Measurements from ENCODE around the gene PLK2. TPM values are rescaled to one million over a fixed set of nuclear protein-coding genes. Genes with fewer than 3 reads are reported as not detected.

The PLK2 gene
- polyA plus RNA-seq, 3 donors, result 3.4 to 17.0 (median 4.5) TPM

DNA sequence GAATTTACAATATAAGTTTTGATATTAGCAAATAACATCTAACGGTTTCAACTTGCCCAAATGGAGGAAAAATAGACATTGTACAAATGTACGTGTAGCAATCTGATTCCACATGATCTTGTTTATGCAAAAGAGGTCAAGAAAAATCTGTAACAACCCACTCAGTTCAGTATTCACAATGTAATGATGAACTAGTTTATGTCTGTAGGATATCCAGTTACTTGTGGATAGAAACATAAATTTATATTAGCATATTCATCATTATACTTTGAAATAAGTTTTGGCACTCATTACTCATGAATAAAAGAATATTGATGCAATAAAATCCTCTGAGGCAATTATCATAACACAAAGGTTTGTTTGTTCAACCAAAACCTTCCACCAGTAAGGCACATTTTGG is 28.1 kb downstream of the PLK2 start:
- no peak overlapping the region for H3K27ac ChIP-seq (ENCODE audit: low read depth in 1 of 2, low read length in 2 of 2)
- H3K79me2 ChIP-seq (ENCODE audit: insufficient read depth, low read length), result no peaks in the 10 kb centered on the region
- H3K36me3 Mint-ChIP-seq, result no peaks in the 10 kb centered on the region
- H3K9me3 Mint-ChIP-seq, result peaks cover 0 to 2% (median 0%) of the 10 kb centered on the region in 7 donors
- DNase-seq, result no peak
- H3K4me1 Mint-ChIP-seq, result no peaks in the 10 kb centered on the region
- H3K36me3 ChIP-seq (replicated peaks in 1 of 2; ENCODE audit: control insufficient read depth in 1 of 2, insufficient read depth in 2 of 2, low read length in 2 of 2), result no peaks in the 10 kb centered on the region
- intact Hi-C loops (cut with micrococcal nuclease), result no loop called here
- H3K4me2 ChIP-seq (replicated peaks; ENCODE audit: extremely low read depth, low read length, poor library complexity, severe bottlenecking), result no peak overlapping the region
- no peak overlapping the region for H3K27ac Mint-ChIP-seq
- no peaks in the 10 kb centered on the region for H3K4me1 ChIP-seq (ENCODE audit: control insufficient read depth in 1 of 2, insufficient read depth in 2 of 2, low read length in 2 of 2)
- H3K27me3 Mint-ChIP-seq (ENCODE audit: low read depth in 3 of 3), result peaks cover 0 to 1% (median 0%) of the 10 kb centered on the region in 3 donors
- no peak overlapping the region for H2AFZ ChIP-seq (ENCODE audit: insufficient read depth, low read depth, low read length, poor library complexity, severe bottlenecking)
- H3K9ac ChIP-seq (ENCODE audit: insufficient read depth, low read length, poor library complexity, severe bottlenecking), result no peak overlapping the region
- no peak overlapping the region for H3K4me3 ChIP-seq (replicated peaks in 1 of 3; ENCODE audit: low read depth in 2 of 3, low read length in 3 of 3)
- H4K20me1 ChIP-seq (ENCODE audit: insufficient read depth, low read length), result no peaks in the 10 kb centered on the region
- H3K27me3 ChIP-seq (ENCODE audit: control insufficient read depth in 2 of 2, insufficient read depth in 2 of 2, low read length in 2 of 2), result no peaks in the 10 kb centered on the region
- TF ChIP-seq, protein P1, sequence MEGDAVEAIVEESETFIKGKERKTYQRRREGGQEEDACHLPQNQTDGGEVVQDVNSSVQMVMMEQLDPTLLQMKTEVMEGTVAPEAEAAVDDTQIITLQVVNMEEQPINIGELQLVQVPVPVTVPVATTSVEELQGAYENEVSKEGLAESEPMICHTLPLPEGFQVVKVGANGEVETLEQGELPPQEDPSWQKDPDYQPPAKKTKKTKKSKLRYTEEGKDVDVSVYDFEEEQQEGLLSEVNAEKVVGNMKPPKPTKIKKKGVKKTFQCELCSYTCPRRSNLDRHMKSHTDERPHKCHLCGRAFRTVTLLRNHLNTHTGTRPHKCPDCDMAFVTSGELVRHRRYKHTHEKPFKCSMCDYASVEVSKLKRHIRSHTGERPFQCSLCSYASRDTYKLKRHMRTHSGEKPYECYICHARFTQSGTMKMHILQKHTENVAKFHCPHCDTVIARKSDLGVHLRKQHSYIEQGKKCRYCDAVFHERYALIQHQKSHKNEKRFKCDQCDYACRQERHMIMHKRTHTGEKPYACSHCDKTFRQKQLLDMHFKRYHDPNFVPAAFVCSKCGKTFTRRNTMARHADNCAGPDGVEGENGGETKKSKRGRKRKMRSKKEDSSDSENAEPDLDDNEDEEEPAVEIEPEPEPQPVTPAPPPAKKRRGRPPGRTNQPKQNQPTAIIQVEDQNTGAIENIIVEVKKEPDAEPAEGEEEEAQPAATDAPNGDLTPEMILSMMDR (IDR thresholded peaks at IDR 0.05), result no peak
- WGBS (ENCODE audit: insufficient coverage), result no CpG with 5 or more reads among the region's 2 CpGs
- H3K9me3 ChIP-seq (replicated peaks in 1 of 2; ENCODE audit: control insufficient read depth in 1 of 2, insufficient read depth in 1 of 2, low read length in 2 of 2), result no peaks in the 10 kb centered on the region
- H3K4me3 Mint-ChIP-seq, result no peak overlapping the region

DNA sequence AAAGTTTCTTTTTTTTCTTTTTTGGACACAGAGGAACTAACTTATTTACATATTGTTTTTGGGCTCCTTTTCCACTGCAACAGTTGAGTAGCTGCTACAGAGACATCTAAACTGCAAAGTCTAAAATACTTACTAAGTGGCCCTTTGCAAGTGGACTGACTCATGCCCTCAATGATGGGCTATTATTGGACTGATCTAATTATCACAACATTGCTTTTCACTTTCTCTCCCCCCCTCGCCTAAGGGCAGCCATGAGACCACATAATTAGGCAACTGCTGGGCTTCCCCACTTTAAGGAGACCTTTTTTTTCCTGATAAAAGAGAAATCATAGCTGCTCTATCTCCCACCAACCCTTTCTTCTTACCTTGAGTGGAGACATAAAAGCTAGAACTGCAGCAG is 47.0 kb downstream of the PLK2 start:
- Histone ChIP-seq H4K20me1 (ENCODE audit: insufficient read depth, low read length) (no peaks in the 10 kb centered on the region), H3K9ac (ENCODE audit: insufficient read depth, low read length, poor library complexity, severe bottlenecking) (no peak overlapping the region), H3K4me1 (ENCODE audit: control insufficient read depth in 1 of 2, insufficient read depth in 2 of 2, low read length in 2 of 2) (peaks cover 4% of the 10 kb centered on the region in 2 donors), H3K36me3 (replicated peaks in 1 of 2; ENCODE audit: control insufficient read depth in 1 of 2, insufficient read depth in 2 of 2, low read length in 2 of 2) (no peaks in the 10 kb centered on the region), H3K27me3 (ENCODE audit: control insufficient read depth in 2 of 2, insufficient read depth in 2 of 2, low read length in 2 of 2) (no peaks in the 10 kb centered on the region), H3K9me3 (replicated peaks in 1 of 2; ENCODE audit: control insufficient read depth in 1 of 2, insufficient read depth in 1 of 2, low read length in 2 of 2) (no peaks in the 10 kb centered on the region), H2AFZ (ENCODE audit: insufficient read depth, low read depth, low read length, poor library complexity, severe bottlenecking) (no peak overlapping the region), H3K27ac (ENCODE audit: low read depth in 1 of 2, low read length in 2 of 2) (no peak overlapping the region), H3K4me2 (replicated peaks; ENCODE audit: extremely low read depth, low read length, poor library complexity, severe bottlenecking) (no peak overlapping the region), H3K79me2 (ENCODE audit: insufficient read depth, low read length) (no peaks in the 10 kb centered on the region), H3K4me3 (replicated peaks in 1 of 3; ENCODE audit: low read depth in 2 of 3, low read length in 3 of 3) (no peak overlapping the region)
- H3K27ac Mint-ChIP-seq, result peak overlapping the region in 3 of 7 donors; percentile 8 to 43 (median 26)
- no CpG with 5 or more reads among the region's 1 CpG for WGBS (ENCODE audit: insufficient coverage)
- TF ChIP-seq, protein P1 (IDR thresholded peaks at IDR 0.05), result no peak
- peak in 1 of 3 donors; percentile 4 for DNase-seq
- H3K27me3 Mint-ChIP-seq (ENCODE audit: low read depth in 3 of 3), result peaks cover 0 to 4% (median 1%) of the 10 kb centered on the region in 3 donors
- intact Hi-C loops (cut with micrococcal nuclease), result no loop called here
- no peak overlapping the region for H3K4me3 Mint-ChIP-seq
- H3K36me3 Mint-ChIP-seq, result no peaks in the 10 kb centered on the region
- peaks cover 10% of the 10 kb centered on the region for H3K4me1 Mint-ChIP-seq
- no peaks in the 10 kb centered on the region for H3K9me3 Mint-ChIP-seq

Measured in CD14-positive monocyte (primary cell).